GM19452 (cell line): Measurements from ENCODE around the gene PCMT1.
"Not testable (repeated sequence)": the region's sequence is repeated elsewhere in the genome, so short reads cannot be mapped to it uniquely, and the experiment has no call there.

Experiments used
- ATAC-seq: cut with Tn5 transposase; IDR thresholded peaks from one replicate; pipeline ENCODE4 v1.9.1; 2021; ENCODE audit not compliant: unreplicated experiment

Gene PCMT1

DNA sequence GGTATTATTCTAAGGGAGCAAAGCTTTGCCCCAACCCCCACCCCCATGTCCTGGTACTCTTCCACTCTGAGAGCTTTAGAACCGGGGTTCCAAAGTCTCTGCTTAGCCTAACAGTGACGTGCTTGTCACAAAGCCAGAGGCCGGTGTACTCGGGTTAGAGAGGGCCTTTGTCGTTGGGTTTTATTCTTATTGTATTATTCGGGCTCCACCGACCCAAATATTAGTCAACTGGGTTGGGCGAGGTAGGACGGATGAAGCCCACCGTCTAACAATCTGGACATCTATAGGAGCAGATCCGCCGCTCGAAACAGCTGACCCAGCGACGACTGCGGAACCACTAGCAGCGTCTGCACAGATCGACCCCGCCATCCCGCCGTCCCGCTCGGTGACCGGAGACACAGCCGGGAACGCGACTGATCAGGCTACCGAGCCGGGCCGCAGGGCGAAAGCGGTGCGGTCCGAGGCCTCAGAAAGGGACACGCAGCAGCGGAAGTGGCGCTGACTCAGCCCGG lies 403 bp upstream of the PCMT1 start:
- not testable (repeated sequence) for ATAC-seq

DNA sequence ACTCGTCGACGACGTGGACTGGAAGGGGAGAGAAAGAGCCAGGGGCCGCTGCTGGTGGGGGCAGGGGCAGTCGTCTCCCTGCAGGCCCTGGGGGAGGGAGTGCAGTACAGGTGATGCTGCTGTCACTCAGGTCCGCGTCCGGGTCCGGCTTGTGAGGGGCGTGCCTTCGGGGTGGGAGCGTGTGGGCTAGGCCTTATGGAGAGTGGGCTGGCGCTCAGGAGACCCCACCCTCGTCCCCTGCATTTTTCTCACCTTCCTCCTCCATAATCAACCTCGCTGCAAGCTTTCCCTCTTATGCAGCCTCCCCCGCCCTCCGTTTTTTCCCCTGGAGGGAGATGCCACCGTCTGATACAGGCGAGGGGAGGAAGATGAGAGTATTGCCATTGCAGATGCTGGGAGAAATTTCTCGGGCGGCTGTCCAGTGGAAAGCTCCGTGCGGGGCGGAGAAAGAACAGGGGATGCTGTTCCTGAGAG lies 632 bp downstream of the PCMT1 start:
- ATAC-seq = peak; percentile 19

DNA sequence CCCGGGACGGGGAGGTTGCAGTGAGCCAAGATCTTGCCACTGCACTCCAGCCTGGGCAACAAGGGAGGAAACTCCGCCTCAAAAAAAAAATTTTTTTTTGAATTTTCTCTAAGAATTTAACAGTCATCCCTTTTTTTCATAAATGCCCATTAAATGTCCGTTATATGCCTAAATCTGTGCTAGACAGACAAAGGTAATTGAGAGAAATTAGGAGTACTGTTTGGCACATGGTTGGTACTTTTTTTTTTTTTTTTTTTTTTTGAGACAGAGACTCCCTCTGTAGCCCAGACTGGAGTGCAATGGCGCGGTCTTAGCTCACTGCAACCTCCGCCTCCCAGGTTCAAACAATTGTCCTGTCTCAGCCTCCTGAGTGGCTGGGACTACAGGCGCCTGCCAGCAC lies 1.7 kb downstream of the PCMT1 start:
- no peak for ATAC-seq

DNA sequence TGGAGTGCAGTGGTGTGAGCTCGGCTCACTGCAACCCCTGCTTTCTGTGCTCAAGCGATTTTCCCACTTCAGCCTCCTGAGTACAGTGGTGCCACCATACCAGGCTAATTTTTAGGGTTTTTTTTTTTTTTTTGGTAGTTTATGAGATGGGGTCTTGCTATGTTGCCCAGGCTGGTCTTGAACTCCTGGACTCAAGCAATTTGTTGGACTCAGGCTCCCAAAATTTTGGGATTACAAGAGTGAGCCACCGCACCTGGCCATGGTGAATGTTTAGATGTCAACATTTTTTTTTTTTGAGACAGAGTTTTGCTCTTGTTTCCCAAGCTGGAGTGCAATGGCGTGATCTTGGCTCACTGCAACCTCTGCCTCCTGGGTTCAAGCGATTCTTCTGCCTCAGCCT lies 2.4 kb downstream of the PCMT1 start:
- ATAC-seq = not testable (repeated sequence)

DNA sequence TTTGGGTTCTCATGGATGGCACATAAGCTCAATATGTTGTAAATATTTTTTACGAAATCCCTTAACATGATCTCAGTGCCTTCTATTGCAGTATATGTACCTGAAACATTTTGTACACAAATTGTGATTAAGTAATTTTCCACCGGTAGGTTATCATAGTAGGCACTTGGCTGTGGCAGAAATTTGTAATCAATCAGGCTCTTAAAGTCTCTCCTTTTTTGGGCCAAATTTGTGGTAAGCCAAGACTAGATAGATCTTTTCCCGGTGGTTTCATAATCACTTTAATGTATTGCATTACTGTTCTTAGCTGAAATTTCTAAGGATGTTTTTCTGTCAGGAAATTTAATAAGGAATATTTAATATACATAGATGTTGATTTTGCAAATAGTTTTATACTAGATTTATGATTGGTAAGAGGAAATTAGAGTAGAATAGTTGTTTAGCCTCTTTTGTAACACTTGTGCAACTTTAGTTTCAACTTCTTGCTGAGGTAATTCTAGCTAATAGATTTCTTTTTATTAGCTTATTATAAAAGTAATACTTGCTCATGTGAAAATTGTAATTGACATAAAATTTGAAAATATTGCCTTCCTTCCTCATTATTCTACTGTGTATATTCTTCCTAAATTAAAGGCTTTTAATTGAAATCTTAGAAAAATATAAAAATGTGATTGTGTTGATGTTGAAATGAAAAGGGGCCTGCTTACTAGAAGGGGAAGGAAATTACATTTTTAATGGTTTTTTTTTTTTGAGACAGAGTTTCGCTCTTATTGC lies 3.2 kb downstream of the PCMT1 start:
- ATAC-seq = no peak

DNA sequence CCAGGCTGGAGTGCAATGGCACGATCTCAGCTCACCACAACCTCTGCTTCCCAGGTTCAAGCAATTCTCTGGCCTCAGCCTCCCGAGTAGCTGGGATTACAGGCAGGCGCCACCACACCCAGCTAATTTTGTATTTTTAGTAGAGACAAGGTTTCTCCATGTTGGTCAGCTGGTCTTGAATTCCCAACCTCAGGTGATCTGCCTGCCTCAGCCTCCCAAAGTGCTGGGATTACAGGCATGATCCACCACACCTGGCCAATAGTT lies 3.8 kb downstream of the PCMT1 start:
- ATAC-seq = not testable (repeated sequence)

DNA sequence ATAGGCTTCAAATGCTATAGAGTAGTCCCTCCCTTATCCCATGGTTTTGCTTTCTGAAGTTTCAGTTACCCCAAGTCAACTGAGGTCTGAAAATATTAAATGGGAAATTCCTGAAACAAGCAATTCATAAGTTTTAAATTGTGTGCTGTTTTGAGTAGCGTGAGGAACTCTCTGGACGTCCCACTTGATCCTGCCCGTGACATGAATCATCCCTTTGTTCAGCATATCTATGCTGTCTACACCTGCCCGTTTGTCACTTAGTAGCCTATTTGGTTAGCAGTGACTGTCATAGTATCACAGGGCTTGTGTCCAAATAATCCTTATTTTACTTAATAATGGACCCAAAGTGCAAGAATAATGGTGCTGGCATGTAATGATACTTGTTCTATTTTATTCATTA lies 5.0 kb downstream of the PCMT1 start:
- ATAC-seq = no peak

DNA sequence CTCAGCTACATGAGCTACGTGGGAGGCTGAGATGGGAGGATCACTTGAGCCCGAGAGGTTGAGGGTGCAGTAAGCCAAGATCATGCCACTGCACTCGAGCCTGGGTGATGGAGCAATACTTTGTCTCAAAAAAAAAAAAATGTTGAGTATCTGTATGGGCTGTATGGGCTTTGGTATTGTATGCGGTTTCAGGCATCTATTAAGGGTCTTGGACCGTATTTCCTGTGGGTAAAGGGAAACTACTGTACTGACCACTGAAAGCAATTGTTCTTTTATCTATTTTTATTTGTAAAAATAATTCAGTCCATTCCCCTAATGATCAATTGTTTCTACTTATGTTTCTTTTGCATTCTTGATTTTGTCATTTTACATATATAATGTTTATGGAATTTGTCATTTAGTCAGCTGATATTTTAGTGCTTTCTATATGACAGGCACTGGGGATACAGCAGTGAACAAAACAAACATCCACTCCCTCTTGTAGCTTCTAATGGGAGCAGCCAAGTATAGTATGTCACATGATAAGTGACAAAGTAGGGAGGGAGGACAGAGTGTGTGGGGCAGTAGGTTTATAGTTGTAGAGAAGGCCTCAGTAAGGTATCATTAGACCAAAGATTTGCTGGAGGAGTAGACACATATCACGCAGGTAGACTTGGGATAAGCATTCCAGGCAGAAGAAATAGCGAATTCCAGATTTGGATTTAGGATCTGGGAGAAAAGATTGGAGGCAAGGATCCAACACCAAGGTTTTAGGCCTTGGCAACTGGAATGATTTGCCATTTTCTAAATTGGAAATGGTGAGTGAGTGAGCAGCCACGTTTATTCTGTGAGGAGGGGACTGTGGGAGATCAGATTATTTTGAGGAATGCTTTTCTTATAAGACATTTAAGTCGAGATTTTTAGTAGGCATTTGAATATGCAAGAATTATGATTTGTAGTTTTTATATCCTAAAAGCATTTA lies 6.0 kb downstream of the PCMT1 start:
- ATAC-seq = peak; percentile 80

DNA sequence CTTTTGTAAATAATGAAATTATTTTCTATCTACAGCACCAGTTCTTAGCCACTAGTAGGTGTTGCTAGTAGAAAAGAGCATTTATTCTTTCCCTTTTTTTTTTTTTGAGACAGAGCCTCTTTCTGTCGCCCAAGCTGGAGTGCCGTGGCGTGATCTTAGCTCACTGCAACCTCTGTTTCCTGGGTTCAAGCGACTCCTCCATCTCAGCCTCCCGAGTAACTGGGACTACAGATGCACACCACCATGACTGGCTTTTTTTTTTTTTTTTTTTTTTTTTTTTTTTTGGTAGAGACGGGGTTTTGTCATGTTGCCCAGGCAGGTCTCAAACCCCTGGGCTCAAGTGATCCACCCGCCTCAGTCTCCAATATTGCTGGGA lies 6.7 kb downstream of the PCMT1 start:
- no peak for ATAC-seq

DNA sequence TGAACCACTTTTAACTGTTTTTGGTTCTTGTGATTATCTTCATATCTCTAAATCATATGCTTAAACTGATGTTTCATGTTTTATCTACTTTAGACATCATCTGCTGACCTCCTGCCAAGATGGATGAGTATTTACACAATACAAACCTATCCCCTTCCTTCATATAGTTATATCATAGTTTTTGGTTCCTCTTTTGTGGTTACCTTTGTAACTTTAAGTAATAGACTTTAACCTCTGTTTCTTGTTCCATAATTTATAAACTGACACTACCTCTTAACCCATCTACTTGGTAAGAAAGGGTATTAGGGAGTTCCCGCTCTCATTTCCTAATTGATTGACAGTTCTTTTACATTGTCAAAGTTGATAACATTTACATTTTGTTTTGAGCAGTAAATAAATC lies 11.9 kb downstream of the PCMT1 start:
- ATAC-seq = peak; percentile 91

DNA sequence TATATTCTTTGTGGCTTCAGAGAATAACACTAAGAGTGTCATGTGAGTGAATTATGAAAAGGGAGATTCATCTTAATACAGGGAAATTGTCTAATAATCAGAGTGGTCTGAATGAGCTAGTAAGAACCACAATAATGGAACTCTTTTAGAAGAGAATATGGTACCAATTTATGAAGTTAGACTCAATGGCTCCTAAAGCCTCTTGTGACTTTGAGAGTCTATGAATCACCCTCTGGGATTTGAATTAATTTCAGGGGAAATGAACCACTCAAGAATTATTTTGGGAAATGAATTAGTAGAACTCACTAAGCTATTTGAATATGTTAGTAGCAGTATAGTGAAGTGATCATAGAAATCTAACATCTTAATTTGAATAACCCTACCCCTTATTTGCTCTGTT lies 14.3 kb downstream of the PCMT1 start:
- no peak for ATAC-seq

DNA sequence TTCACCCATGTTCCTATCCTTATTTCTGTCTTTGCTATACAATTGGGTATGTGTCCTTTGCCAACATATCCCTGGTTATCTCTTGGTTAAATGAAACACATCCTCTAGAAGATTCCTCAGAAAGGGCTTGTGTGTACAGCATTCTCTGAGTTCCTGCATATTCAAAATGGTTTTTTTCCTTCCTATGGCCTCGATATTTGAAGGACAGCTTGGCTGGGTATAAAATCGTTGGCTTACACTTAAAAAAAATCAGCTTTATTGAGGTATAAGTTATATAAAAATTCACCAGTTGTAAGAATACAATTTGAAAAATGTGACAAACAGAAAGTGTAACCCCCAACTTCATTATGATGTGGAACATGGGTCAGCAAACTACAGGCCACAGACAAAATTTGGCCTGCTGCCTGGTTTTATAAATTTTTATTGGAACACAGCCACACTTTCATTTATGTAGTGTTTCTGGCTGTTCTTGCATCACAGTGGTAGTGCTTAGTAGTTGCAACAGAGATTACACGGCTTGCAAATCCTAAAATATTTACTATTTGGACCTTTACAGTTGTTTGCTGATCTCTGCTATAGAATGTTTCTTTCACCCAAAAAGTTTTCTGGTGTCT lies 16.7 kb downstream of the PCMT1 start:
- ATAC-seq = no peak

DNA sequence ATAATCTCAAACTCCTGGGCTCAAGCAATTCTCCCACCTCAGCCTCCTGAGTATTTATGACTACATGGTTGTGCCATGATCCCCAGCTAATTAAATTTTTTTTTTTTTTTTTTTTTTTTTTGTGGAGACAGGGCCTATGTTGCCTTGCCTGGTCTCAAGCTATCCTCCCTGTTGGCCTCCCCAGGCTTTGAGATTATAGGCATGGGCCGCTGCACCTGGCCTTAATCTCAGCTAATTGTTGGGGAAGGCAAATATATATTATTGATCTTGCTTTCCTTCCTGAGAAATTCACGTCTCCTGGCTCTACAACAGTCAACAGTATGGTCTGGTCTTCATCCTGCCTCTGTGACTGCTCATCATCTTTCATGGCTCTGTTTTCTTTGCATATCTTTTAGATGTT lies 20.1 kb downstream of the PCMT1 start:
- ATAC-seq = no peak

DNA sequence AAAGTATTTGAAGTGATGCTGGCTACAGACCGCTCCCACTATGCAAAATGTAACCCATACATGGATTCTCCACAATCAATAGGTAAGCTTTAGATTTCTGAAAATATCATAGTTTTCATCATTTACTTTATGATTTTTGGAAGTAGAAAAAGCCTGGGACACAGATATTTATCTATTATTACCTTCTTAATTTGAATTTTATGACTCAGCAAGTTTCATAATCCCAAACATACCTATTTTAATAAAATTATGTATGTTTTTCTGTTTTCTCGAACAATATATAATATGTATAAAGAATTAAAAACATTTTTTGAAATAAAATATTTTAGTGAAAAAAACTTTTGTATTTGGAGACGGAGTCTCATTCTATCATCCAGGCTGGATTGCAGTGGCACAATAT lies 21.6 kb downstream of the PCMT1 start:
- no peak for ATAC-seq

DNA sequence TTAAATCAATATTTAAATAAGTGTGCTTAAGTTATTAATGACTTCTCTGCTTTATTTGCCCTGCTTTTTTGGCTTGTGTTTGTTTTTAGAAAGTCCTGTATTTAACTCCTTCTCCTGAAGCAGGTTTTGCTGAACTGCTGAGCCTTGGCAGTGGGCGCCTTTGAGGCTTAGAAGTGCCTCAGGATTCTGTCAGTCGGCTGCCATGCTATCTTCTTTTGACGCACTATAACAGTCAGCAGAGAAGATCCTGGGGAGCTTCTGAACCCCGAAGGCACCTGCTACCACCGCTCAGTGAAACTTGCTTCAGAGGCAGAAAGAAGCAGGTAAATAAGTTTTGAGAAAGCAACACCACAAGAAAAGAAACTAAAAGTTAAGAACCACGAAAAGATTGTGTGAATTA lies 22.4 kb downstream of the PCMT1 start:
- ATAC-seq = no peak

DNA sequence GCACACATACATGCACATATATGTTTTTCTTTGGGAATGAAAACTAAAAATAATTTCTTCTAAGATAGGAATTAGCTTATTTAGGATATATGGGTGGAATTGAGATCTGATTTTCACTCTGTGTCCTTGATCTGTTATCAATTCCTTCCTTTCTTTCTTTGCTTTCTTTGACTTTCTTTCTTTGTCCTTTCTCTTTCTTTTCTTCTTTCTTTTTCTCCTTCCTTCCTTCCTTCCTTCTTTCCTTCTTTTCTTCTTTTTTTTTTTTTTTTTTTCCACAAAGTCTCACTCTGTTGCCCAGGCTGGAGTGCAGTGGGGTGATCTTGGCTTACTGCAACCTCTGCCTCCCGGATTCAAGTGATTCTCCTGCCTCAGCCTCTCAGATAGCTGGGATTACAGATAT lies 28.1 kb downstream of the PCMT1 start:
- ATAC-seq = no peak

DNA sequence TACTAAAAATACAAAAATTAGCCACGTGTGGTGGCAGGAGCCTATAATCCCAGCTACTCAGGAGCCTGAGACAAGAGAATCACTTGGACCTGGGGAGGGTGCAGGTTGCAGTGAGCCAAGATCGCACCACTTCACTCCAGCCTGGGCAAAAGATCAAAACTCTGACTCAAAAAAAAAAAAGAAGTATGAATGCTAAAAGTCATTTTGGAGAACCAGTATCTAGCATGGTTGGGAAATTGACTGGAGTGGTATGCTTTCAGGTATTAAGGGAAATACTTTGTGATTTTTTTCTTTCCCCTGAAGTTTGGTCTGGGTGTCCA lies 30.1 kb downstream of the PCMT1 start:
- ATAC-seq = no peak

DNA sequence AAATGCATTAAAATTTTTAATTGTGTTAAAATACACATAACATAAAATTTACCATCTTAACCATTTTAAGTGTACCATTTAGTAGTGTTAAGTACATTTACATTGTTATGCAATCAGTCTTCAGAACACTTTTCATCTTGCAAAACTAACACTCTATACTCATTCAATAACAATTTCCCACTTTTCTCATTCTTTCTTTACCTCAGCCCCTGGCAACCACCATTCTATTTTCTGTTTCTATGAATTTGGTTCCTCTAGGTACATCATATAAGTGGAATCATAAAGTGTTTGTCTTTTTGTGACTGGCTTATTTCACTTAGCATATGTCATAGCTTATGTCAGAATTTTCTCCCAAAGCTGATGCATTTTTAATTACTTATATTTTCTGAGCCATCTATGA lies 32.2 kb downstream of the PCMT1 start:
- ATAC-seq = no peak

DNA sequence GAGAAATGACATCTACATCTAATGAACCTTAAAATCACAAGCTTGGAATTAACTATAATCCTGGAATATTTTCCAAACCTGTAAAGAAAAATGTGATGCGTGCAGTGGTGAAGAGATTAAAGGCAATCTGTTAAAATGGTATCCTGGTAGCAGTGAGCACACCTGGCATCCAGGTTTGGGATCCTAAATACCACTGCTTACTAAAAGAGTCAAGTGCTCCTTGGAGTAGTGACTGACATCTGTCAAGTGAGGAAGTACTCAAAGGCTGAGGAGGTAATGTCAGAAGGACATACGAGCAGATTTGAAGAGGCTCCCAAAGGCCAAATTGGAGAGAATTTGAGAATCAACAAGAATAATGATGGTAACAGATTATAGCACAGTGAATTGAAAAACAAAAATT lies 32.8 kb downstream of the PCMT1 start:
- ATAC-seq = no peak

DNA sequence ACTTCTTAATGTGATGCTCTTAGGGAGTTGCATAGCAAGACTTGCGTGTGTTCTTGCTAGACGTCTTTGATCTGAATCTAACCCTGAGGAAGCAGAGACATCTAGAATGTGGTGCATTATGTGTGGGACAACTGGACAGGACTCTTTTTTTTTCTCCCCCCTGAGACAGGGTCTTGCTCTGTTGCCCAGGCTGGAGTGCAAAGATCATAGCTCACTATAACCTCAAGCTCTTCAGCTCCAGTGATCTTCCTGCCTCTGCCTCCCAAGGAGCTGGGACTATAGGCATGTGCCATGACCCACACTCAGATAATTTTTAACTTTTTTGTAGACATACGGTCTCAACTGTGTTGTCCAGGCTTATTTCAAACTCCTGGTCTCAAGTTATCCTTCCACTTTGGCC lies 34.0 kb downstream of the PCMT1 start:
- no peak for ATAC-seq

DNA sequence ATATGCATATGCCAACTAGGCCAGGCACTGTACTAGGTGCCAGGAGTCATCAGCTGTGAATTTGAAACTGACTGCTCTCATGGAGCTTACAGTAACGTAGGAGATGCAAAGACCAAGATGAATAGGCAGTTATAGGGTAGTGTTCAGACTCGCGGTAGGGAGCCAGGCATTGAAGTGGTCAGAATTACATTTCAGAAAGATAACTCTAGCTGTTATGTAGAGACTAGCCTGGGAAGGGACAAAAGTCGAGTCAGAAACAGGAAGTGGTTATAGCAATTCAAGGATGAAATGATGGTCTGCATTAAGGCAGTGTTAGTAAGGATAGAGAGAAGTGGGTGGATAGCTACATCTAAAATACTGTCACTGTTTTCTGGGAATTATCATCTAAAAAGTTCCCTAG lies 56.6 kb downstream of the PCMT1 start:
- ATAC-seq = no peak

DNA sequence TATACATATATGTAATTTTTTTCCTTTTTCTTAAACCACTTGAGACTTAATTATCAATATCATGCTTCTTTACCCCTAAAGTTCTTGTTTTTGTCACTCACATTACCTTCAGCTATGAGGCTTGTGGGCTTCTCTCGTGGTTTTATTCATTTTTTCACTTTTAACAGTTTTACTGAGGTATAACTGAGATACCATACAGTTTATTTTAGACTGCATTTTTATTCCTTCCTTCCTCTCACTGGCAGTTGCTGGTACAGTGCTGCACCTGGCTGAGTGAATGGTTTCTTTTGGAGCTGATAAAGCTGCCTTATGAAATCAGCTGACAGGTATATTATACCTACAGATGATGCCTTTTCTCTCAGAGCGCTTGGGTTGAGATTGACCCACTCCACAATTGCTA lies 60.3 kb downstream of the PCMT1 start:
- ATAC-seq = no peak
